Measurements from ENCODE around the gene SOD1. TPM values are rescaled to one million over a fixed set of nuclear protein-coding genes. Genes with fewer than 3 reads are reported as not detected.

Gene SOD1
- total and polyA plus RNA-seq, 2 of the 8 experiments (the other 6 are each of a cell fraction or from before 2014, with no cell fraction given): 192 to 226 TPM

- no peaks in the 10 kb centered on the region for H3K79me2 ChIP-seq (ENCODE audit: control insufficient read depth in 1 of 2, insufficient read depth in 2 of 2, low read length in 2 of 2)
- no peak overlapping the region for H3K56ac ChIP-seq (replicated peaks; ENCODE audit: insufficient read length, low read depth, low read length)
- WGBS, 2 experiments (ENCODE audit: extremely low coverage in 1 of 2, insufficient coverage in 1 of 2, insufficient read length in 1 of 2, insufficient replicate concordance in 2 of 2, low coverage in 1 of 2, low lambda C conversion rate in 2 of 2, missing lambda C conversion rate in 1 of 2): 86% methylated on average over 22 of the region's 22 CpGs; no CpG with 5 or more reads in 1 of the 2 experiments
- no peak overlapping the region for H3K14ac ChIP-seq (ENCODE audit: insufficient read length)
- H2BK15ac ChIP-seq (ENCODE audit: low read length): no peak overlapping the region
- H3K79me1 ChIP-seq (ENCODE audit: low read depth, low read length): no peaks in the 10 kb centered on the region
- H3K23ac ChIP-seq (ENCODE audit: insufficient read length): no peak overlapping the region
- H4K8ac ChIP-seq (ENCODE audit: extremely low read depth, insufficient read depth, low read length): no peak overlapping the region
- no peak overlapping the region for H4K5ac ChIP-seq (ENCODE audit: insufficient read length, low read depth, low read length)
- no peak overlapping the region for H2BK5ac ChIP-seq (ENCODE audit: low read depth, low read length)
- no peaks in the 10 kb centered on the region for H3K36me3 ChIP-seq (ENCODE audit: control insufficient read depth in 2 of 4, insufficient read depth in 4 of 4, low read length in 3 of 4)
- no peak overlapping the region for H2BK120ac ChIP-seq (replicated peaks; ENCODE audit: low read depth, low read length)
- no peak overlapping the region for H3K4ac ChIP-seq (replicated peaks; ENCODE audit: insufficient read length, low read depth, low read length)
- no peak overlapping the region for H3K18ac ChIP-seq (ENCODE audit: extremely low read depth, low read length)
- H3K27ac ChIP-seq (ENCODE audit: low read depth, low read length): no peak overlapping the region
- no peak overlapping the region for H2AK5ac ChIP-seq (ENCODE audit: low read depth, low read length)
- FAIRE-seq (no peak), DNase-seq (ENCODE audit: low read depth in 1 of 2, low spot score in 2 of 2) (no peak)
- ChIA-PET CTCF (ENCODE audit: partially characterized antibody) (interaction anchor here (0.5 to 3.2 kb wide), 6 partner anchors 10 to 707 kb away, joined by 3 to 14 read pairs (median 4); no protein-coding TSS in a partner anchor), POLR2A (ENCODE audit: partially characterized antibody) (no interaction called here)
- no peaks in the 10 kb centered on the region for H4K20me1 ChIP-seq (replicated peaks in 1 of 2; ENCODE audit: control insufficient read depth in 1 of 2, insufficient read depth in 2 of 2, low read length in 2 of 2)
- H2AFZ ChIP-seq (ENCODE audit: low read length): no peak overlapping the region; the same call in 1 of the 2 replicates
- H3K4me3 ChIP-seq (ENCODE audit: extremely low read depth in 1 of 4, insufficient read depth in 2 of 4, low read depth in 3 of 4, low read length in 4 of 4): no peak overlapping the region
- H3K9me3 ChIP-seq (ENCODE audit: insufficient read depth in 2 of 2, low read depth in 1 of 2, low read length in 1 of 2): no peaks in the 10 kb centered on the region
- H4K91ac ChIP-seq (replicated peaks; ENCODE audit: insufficient read length, low read length): no peak overlapping the region
- H3K27me3 ChIP-seq (replicated peaks in 1 of 4; ENCODE audit: control insufficient read depth in 3 of 4, extremely low read depth in 1 of 4, insufficient read depth in 3 of 4, low read length in 3 of 4): no peaks in the 10 kb centered on the region
- H3K9ac ChIP-seq (replicated peaks in 1 of 4; ENCODE audit: extremely low read depth in 1 of 4, low read depth in 3 of 4, low read length in 3 of 4): no peak overlapping the region
- H2BK12ac ChIP-seq (ENCODE audit: low read depth, low read length): no peak overlapping the region
- H3K23me2 ChIP-seq (ENCODE audit: low read depth, low read length): no peaks in the 10 kb centered on the region
- TF ChIP-seq KDM5A (IDR thresholded peaks at IDR 0.05; ENCODE audit: low read length) (no peak), PHF8 (conservative IDR thresholded peaks at IDR 0.05; ENCODE audit: low read depth, low read length) (no peak), SUZ12 (IDR thresholded peaks at IDR 0.05; ENCODE audit: low read length) (no peak), BRCA1 (IDR thresholded peaks at IDR 0.05; ENCODE audit: low read depth, low read length) (no peak)
- TF ChIP-seq, protein P1, sequence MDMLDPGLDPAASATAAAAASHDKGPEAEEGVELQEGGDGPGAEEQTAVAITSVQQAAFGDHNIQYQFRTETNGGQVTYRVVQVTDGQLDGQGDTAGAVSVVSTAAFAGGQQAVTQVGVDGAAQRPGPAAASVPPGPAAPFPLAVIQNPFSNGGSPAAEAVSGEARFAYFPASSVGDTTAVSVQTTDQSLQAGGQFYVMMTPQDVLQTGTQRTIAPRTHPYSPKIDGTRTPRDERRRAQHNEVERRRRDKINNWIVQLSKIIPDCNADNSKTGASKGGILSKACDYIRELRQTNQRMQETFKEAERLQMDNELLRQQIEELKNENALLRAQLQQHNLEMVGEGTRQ (IDR thresholded peaks at IDR 0.05; ENCODE audit: low read length): no peak
- no peak overlapping the region for H3K4me2 ChIP-seq (ENCODE audit: insufficient read depth in 1 of 2, low read depth in 2 of 2, low read length in 2 of 2)
- no peak overlapping the region for H2BK20ac ChIP-seq (ENCODE audit: low read length)
- H3K4me1 ChIP-seq (replicated peaks in 1 of 4; ENCODE audit: control insufficient read depth in 3 of 4, insufficient read depth in 4 of 4, low read length in 3 of 4): no peaks in the 10 kb centered on the region
Observed at GRCh38 chr21:31612894-31613785, 46.4 kb upstream of the SOD1 start.
